H1 (cell line): ENCODE results near the gene TXNRD3. TPM values are rescaled to one million over a fixed set of nuclear protein-coding genes. Genes with fewer than 3 reads are reported as not detected.

Experiments used
- POLR2A ChIP-seq, 2 experiments: IDR thresholded peaks; 1 replicate in 1 of 2; 2 replicates in 1 of 2; pipeline ENCODE4 v1.6.1; 2011; ENCODE audit warnings: low read depth in 2 of 2, low read length in 2 of 2, mild to moderate bottlenecking in 2 of 2; ENCODE audit errors: control extremely low read depth in 1 of 2
- RAD21 ChIP-seq, 2 experiments: IDR thresholded peaks in 1 of 2; conservative IDR thresholded peaks in 1 of 2; 2 replicates each; pipeline ENCODE4 v1.6.1; 2011; ENCODE audit warnings: low read depth in 2 of 2, low read length in 2 of 2, improper control_type of control experiment in 1 of 2, inconsistent platforms in 1 of 2, mild to moderate bottlenecking in 1 of 2, moderate library complexity in 1 of 2
- TBP ChIP-seq: IDR thresholded peaks from 2 replicates; pipeline ENCODE4 v1.6.1; 2011; ENCODE audit warnings: low read depth, low read length, improper control_type of control experiment
- polyA plus RNA-seq, 7 experiments: library from polyadenylated mRNA; depleted of rRNA in 3 of 7; stranded (reverse) in 5 of 7; unstranded in 2 of 7; fragments of >200 nt in 5 of 7; fragments of 200-250 nt in 2 of 7; gene quantifications; 1 replicate in 5 of 7; 2 replicates in 1 of 7; 4 replicates in 1 of 7; pipeline versions ENCODE4 v1.2.1 to v1.2.3, GENCODE V29; 2011 to 2013; ENCODE audit warnings: missing spikeins in 2 of 7, mixed read lengths in 2 of 7
- total RNA-seq: library from RNA; stranded (reverse); fragmentation: NEBNext Ultra II Directional; extraction: Animal tissue kit (Norgen Biotek cat#: 25700); gene quantifications from 2 replicates; pipeline ENCODE4 v1.2.1, GENCODE V29; 2021

Gene TXNRD3
- total and polyA plus RNA-seq, 2 of the 8 experiments (the other 6 are each of a cell fraction or from before 2014, with no cell fraction given) = 3.4 to 4.3 TPM

- no peak for TF ChIP-seq RAD21 (IDR thresholded peaks at IDR 0.05 in 1 of 2, conservative IDR thresholded peaks at IDR 0.05 in 1 of 2; ENCODE audit: low read depth in 2 of 2, low read length in 2 of 2)
- TF ChIP-seq TBP = no peak
- no peak for TF ChIP-seq POLR2A (IDR thresholded peaks at IDR 0.05; ENCODE audit: control extremely low read depth in 1 of 2, low read depth in 2 of 2, low read length in 2 of 2)
Observed at GRCh38 chr3:126568776-126569342, 86.1 kb downstream of the TXNRD3 start (continued).
